Parathyroid adenoma (tissue), 2 donors: Measurements from ENCODE around the gene CCDC92.

Experiments
- H2AFZ ChIP-seq: fragments of 300-600 bp; sonication (generic); one replicate; pipeline ENCODE4 v1.7.0; 2017; ENCODE audit warnings: antibody characterized with exemption, mild to moderate bottlenecking
- H3K27ac ChIP-seq: fragments of 300-600 bp; sonication (generic); one replicate; pipeline ENCODE4 v1.7.0; 2017
- H3K27me3 ChIP-seq: fragments of 300-600 bp; sonication (generic); one replicate; pipeline ENCODE4 v1.7.0; 2017; ENCODE audit warnings: low read length; ENCODE audit not compliant: control insufficient read depth, insufficient read depth
- H3K36me3 ChIP-seq: fragments of 300-600 bp; sonication (generic); one replicate; pipeline ENCODE4 v1.7.0; 2017; ENCODE audit warnings: low read length; ENCODE audit not compliant: control insufficient read depth, insufficient read depth
- H3K4me1 ChIP-seq: fragments of 300-600 bp; sonication (generic); one replicate; pipeline ENCODE4 v1.7.0; 2017; ENCODE audit warnings: control low read depth
- H3K4me2 ChIP-seq: fragments of 300-600 bp; sonication (generic); one replicate; pipeline ENCODE4 v1.7.0; 2017; ENCODE audit warnings: low read length
- H3K4me3 ChIP-seq: fragments of 300-600 bp; sonication (generic); one replicate; pipeline ENCODE4 v1.7.0; 2017; ENCODE audit warnings: low read depth, low read length
- H3K79me2 ChIP-seq: fragments of 300-600 bp; sonication (generic); one replicate; pipeline ENCODE4 v1.7.0; 2017; ENCODE audit warnings: control low read depth
- H3K9ac ChIP-seq: fragments of 300-600 bp; sonication (generic); one replicate; pipeline ENCODE4 v1.7.0; 2017; ENCODE audit warnings: mild to moderate bottlenecking
- H3K9me3 ChIP-seq: fragments of 300-600 bp; sonication (generic); one replicate; pipeline ENCODE4 v1.7.0; 2017; ENCODE audit warnings: low read length; ENCODE audit not compliant: control insufficient read depth
- TF ChIP-seq, protein P1 (sequence below): fragments of 300-600 bp; sonication (generic); IDR thresholded peaks from one replicate; pipeline ENCODE4 v1.7.0; 2017; ENCODE audit warnings: antibody characterized with exemption, mild to moderate bottlenecking
- donor health status: primary hyperparathyroidism.

The CCDC92 gene

DNA sequence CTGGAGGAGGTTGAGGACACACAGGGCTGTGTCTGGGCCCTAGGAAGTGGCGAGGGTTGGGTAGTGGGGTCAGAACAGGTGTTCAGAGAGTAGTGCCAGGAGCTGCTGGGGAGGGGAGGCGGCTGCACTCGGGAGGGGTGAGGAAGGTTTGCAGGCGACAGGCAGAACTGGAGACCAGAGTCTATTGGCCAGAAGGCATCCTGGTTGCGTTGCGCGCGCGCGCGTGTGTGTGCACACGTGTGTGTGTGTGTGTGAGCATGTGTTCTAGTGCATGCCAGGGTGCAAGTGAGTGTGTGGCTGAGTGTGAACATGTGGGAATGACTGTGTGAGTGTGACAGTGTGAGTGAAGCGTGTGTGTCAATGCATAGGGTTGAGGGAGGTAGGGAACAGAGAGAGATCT is 86.4 kb downstream of the CCDC92 start:
- no peaks in the 10 kb centered on the region for H3K9me3 ChIP-seq
- no peaks in the 10 kb centered on the region for H3K27me3 ChIP-seq
- H2AFZ ChIP-seq = no peak overlapping the region
- TF ChIP-seq, protein P1, sequence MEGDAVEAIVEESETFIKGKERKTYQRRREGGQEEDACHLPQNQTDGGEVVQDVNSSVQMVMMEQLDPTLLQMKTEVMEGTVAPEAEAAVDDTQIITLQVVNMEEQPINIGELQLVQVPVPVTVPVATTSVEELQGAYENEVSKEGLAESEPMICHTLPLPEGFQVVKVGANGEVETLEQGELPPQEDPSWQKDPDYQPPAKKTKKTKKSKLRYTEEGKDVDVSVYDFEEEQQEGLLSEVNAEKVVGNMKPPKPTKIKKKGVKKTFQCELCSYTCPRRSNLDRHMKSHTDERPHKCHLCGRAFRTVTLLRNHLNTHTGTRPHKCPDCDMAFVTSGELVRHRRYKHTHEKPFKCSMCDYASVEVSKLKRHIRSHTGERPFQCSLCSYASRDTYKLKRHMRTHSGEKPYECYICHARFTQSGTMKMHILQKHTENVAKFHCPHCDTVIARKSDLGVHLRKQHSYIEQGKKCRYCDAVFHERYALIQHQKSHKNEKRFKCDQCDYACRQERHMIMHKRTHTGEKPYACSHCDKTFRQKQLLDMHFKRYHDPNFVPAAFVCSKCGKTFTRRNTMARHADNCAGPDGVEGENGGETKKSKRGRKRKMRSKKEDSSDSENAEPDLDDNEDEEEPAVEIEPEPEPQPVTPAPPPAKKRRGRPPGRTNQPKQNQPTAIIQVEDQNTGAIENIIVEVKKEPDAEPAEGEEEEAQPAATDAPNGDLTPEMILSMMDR = no peak
- no peak overlapping the region for H3K9ac ChIP-seq
- no peak overlapping the region for H3K27ac ChIP-seq
- no peak overlapping the region for H3K4me2 ChIP-seq
- no peaks in the 10 kb centered on the region for H3K4me1 ChIP-seq
- H3K36me3 ChIP-seq = no peaks in the 10 kb centered on the region
- H3K4me3 ChIP-seq = no peak overlapping the region
- H3K79me2 ChIP-seq = no peaks in the 10 kb centered on the region
